Dermis blood vessel endothelial cell (primary cell): ENCODE measurements around the gene IFIT1. TPM values are rescaled to one million over a fixed set of nuclear protein-coding genes. Genes with fewer than 3 reads are reported as not detected.
"Not testable (repeated sequence)": the region's sequence is repeated elsewhere in the genome, so short reads cannot be mapped to it uniquely, and the experiment has no call there.

Experiments
- DNase-seq: peaks from one replicate; pipeline ENCODE4 v3.0.0; 2010
- total RNA-seq: library from RNA; depleted of rRNA; stranded (reverse); fragments of >200 nt; gene quantifications from 2 replicates; pipeline ENCODE4 v1.2.3, GENCODE V29; 2014

IFIT1 gene
- total RNA-seq, result 2.2 and 2.6 TPM in 2 replicates

- peak; percentile 87 for DNase-seq
Observed at GRCh38 chr10:89391907-89392756, at the start of gene IFIT1. IFIT1 (plus strand) TSS chr10:89392623; CDS start chr10:89392713, 90 bp downstream.

- DNase-seq, result no peak
Observed at GRCh38 chr10:89343089-89343767, 49.2 kb upstream of the IFIT1 start.

- no peak for DNase-seq
Observed at GRCh38 chr10:89344156-89344555, 48.3 kb upstream of the IFIT1 start.

- DNase-seq, result no peak
Observed at GRCh38 chr10:89345367-89346000, 46.9 kb upstream of the IFIT1 start.

- peak; percentile 87 for DNase-seq
Observed at GRCh38 chr10:89346405-89347254, 45.8 kb upstream of the IFIT1 start.

GRCh38 chr10:89347701-89348457 lies 44.5 kb upstream of the IFIT1 start:
- peak; percentile 66 for DNase-seq

- DNase-seq, result peak; percentile 33
Observed at GRCh38 chr10:89348481-89348880, 43.9 kb upstream of the IFIT1 start.

GRCh38 chr10:89348975-89349374 lies 43.4 kb upstream of the IFIT1 start:
- DNase-seq, result no peak

GRCh38 chr10:89350631-89351315 lies 41.6 kb upstream of the IFIT1 start:
- DNase-seq, result not testable (repeated sequence)

- no peak for DNase-seq
Observed at GRCh38 chr10:89351412-89351779, 41.0 kb upstream of the IFIT1 start.

GRCh38 chr10:89351780-89352597 lies 40.4 kb upstream of the IFIT1 start:
- no peak for DNase-seq

GRCh38 chr10:89352802-89353201 lies 39.6 kb upstream of the IFIT1 start:
- DNase-seq, result no peak

- DNase-seq, result no peak
Observed at GRCh38 chr10:89355394-89355931, 37.0 kb upstream of the IFIT1 start.

GRCh38 chr10:89357096-89357495 lies 35.3 kb upstream of the IFIT1 start:
- DNase-seq, result no peak

GRCh38 chr10:89357975-89358374 lies 34.4 kb upstream of the IFIT1 start:
- no peak for DNase-seq

GRCh38 chr10:89360157-89360556 lies 32.3 kb upstream of the IFIT1 start:
- no peak for DNase-seq

- no peak for DNase-seq
Observed at GRCh38 chr10:89362929-89363328, 29.5 kb upstream of the IFIT1 start.

- DNase-seq, result no peak
Observed at GRCh38 chr10:89363729-89364442, 28.5 kb upstream of the IFIT1 start.

GRCh38 chr10:89364531-89364930 lies 27.9 kb upstream of the IFIT1 start:
- DNase-seq, result no peak
